HepG2 (cell line): Measurements from ENCODE around the gene NPHP3. TPM values are rescaled to one million over a fixed set of nuclear protein-coding genes. Genes with fewer than 3 reads are reported as not detected.

Experiments
- FLYWCH1 ChIP-seq: sonication (generic); formaldehyde crosslinking; IDR thresholded peaks from 2 replicates; pipeline ENCODE4 v1.8.1; 2023; ENCODE audit warnings: mild to moderate bottlenecking, missing genetic modification reagents
- HOMEZ ChIP-seq: IDR thresholded peaks from 2 replicates; pipeline ENCODE4 v1.6.1; 2016; ENCODE audit warnings: low read depth
- MTERF4 ChIP-seq: sonication (generic); formaldehyde crosslinking; IDR thresholded peaks from 2 replicates; pipeline ENCODE4 v1.8.0; 2023; ENCODE audit warnings: mild to moderate bottlenecking, missing genetic modification reagents
- MTF1 ChIP-seq: sonication (generic); formaldehyde crosslinking; IDR thresholded peaks from 2 replicates; pipeline ENCODE4 v1.5.0; 2020; ENCODE audit warnings: missing genetic modification reagents
- NR3C1 ChIP-seq: sonication (generic); formaldehyde crosslinking; IDR thresholded peaks from 2 replicates; pipeline ENCODE4 v1.4.0; 2020; ENCODE audit warnings: missing genetic modification reagents
- POLR2AphosphoS2 ChIP-seq: IDR thresholded peaks from 2 replicates; pipeline ENCODE4 v1.6.1; 2011; ENCODE audit warnings: low read depth, low read length, improper control_type of control experiment
- SP140L ChIP-seq: sonication (generic); formaldehyde crosslinking; IDR thresholded peaks from 2 replicates; pipeline ENCODE4 v1.4.0; 2020; ENCODE audit warnings: missing genetic modification reagents, borderline replicate concordance
- ZBTB4 ChIP-seq: sonication (generic); formaldehyde crosslinking; IDR thresholded peaks from 2 replicates; pipeline ENCODE4 v1.4.0; 2020; ENCODE audit warnings: missing genetic modification reagents, mild to moderate bottlenecking, borderline replicate concordance
- ZBTB7B ChIP-seq: sonication (generic); formaldehyde crosslinking; IDR thresholded peaks from 2 replicates; pipeline ENCODE4 v1.4.0; 2020; ENCODE audit warnings: missing genetic modification reagents
- ZNF326 ChIP-seq: sonication (generic); formaldehyde crosslinking; IDR thresholded peaks from 2 replicates; pipeline ENCODE4 v1.4.0; 2020; ENCODE audit warnings: missing genetic modification reagents, borderline replicate concordance
- ZNF513 ChIP-seq: sonication (generic); formaldehyde crosslinking; conservative IDR thresholded peaks from 2 replicates; pipeline ENCODE4 v1.5.0; 2020; ENCODE audit warnings: missing genetic modification reagents
- ZNF615 ChIP-seq: sonication (generic); formaldehyde crosslinking; IDR thresholded peaks from 2 replicates; pipeline ENCODE4 v1.5.0; 2020; ENCODE audit warnings: mild to moderate bottlenecking, missing genetic modification reagents, borderline replicate concordance
- polyA plus RNA-seq, 8 experiments: library from polyadenylated mRNA; depleted of rRNA in 3 of 8; stranded (reverse) in 7 of 8; unstranded in 1 of 8; fragments of >200 nt; fragmentation: Illumina TruSeq in 4 of 8; extraction: Trizol in 4 of 8; gene quantifications; 2 replicates each; pipeline versions ENCODE4 v1.2.1 to v1.2.3, GENCODE V29; 2011 to 2016; ENCODE audit warnings: low read depth in 4 of 8, missing spikeins in 1 of 8, mixed read lengths in 1 of 8; ENCODE audit not compliant: insufficient read depth in 1 of 8
- total RNA-seq, 5 experiments: library from RNA; depleted of rRNA; stranded (reverse); fragments of >200 nt; fragmentation: Illumina TruSeq; extraction: Trizol; gene quantifications; 2 replicates each; pipeline ENCODE4 v1.2.3, GENCODE V29; 2016; ENCODE audit warnings: low read depth in 1 of 5
- TF ChIP-seq, protein P1 (sequence below): sonication (generic); formaldehyde crosslinking; IDR thresholded peaks from 2 replicates; pipeline ENCODE4 v1.4.0; 2020; ENCODE audit warnings: mild to moderate bottlenecking, missing genetic modification reagents
- TF ChIP-seq, protein P2 (sequence below): IDR thresholded peaks from 2 replicates; pipeline ENCODE4 v1.6.1; 2016; ENCODE audit warnings: missing biosample characterization, missing genetic modification reagents, low read depth

Gene NPHP3
- total and polyA plus RNA-seq, 2 of the 13 experiments (the other 11 are each of a cell fraction or from before 2014, with no cell fraction given) = 11.0 to 20.2 TPM

DNA sequence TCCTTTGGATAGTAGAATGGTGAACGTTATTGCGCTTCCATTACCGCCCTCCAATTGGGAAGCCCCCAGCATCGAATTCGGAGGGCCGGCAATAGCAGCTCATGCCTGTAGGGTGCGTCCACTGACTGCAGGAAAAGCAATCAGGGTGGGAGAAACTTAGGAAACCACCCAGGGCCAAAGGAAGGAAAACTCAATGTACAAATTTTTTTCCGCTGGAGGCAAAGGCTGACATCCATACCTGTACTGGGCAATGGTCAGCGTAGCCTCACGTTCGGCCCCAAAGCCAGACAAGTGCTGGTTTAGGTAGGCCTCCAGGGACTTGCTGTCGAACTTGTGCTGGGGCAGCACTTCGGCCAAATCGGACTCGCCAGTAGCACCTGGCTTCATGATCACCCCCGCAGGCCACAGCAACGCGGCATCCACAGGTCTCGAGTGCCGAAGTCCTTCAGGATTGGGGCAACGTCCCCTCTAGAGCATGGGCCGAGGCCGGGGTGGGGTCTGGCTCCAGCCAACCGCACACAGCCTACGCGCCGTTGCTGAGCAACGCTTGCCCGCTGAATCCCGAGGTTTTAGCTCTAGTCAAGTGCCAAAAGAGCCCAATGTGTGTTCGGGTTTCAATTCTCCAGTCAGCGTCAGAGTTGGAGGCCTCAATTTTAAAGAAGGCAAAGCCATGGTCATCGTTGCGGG lies 62.7 kb downstream of the NPHP3 start, which contains the start of gene ACAD11 (continued):
- TF ChIP-seq, protein P1, sequence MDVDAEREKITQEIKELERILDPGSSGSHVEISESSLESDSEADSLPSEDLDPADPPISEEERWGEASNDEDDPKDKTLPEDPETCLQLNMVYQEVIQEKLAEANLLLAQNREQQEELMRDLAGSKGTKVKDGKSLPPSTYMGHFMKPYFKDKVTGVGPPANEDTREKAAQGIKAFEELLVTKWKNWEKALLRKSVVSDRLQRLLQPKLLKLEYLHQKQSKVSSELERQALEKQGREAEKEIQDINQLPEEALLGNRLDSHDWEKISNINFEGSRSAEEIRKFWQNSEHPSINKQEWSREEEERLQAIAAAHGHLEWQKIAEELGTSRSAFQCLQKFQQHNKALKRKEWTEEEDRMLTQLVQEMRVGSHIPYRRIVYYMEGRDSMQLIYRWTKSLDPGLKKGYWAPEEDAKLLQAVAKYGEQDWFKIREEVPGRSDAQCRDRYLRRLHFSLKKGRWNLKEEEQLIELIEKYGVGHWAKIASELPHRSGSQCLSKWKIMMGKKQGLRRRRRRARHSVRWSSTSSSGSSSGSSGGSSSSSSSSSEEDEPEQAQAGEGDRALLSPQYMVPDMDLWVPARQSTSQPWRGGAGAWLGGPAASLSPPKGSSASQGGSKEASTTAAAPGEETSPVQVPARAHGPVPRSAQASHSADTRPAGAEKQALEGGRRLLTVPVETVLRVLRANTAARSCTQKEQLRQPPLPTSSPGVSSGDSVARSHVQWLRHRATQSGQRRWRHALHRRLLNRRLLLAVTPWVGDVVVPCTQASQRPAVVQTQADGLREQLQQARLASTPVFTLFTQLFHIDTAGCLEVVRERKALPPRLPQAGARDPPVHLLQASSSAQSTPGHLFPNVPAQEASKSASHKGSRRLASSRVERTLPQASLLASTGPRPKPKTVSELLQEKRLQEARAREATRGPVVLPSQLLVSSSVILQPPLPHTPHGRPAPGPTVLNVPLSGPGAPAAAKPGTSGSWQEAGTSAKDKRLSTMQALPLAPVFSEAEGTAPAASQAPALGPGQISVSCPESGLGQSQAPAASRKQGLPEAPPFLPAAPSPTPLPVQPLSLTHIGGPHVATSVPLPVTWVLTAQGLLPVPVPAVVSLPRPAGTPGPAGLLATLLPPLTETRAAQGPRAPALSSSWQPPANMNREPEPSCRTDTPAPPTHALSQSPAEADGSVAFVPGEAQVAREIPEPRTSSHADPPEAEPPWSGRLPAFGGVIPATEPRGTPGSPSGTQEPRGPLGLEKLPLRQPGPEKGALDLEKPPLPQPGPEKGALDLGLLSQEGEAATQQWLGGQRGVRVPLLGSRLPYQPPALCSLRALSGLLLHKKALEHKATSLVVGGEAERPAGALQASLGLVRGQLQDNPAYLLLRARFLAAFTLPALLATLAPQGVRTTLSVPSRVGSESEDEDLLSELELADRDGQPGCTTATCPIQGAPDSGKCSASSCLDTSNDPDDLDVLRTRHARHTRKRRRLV (CRISPR knock-in tag) = no peak
- TF ChIP-seq ZBTB4 (no peak), ZNF513 (CRISPR knock-in tag) (no peak), ZNF326 (CRISPR knock-in tag) (no peak), SP140L (no peak), POLR2AphosphoS2 (no peak), FLYWCH1 (CRISPR knock-in tag) (no peak), HOMEZ (no peak; the same call in 1 of the 2 replicates), MTERF4 (CRISPR knock-in tag) (0 out of 2 replicates have a peak, but pooled peaks have one; percentile 32), ZNF615 (CRISPR knock-in tag) (no peak), ZBTB7B (peak; percentile 76; the same call in 1 of the 2 replicates), NR3C1 (CRISPR knock-in tag) (no peak), MTF1 (CRISPR knock-in tag) (no peak)
- TF ChIP-seq, protein P2, sequence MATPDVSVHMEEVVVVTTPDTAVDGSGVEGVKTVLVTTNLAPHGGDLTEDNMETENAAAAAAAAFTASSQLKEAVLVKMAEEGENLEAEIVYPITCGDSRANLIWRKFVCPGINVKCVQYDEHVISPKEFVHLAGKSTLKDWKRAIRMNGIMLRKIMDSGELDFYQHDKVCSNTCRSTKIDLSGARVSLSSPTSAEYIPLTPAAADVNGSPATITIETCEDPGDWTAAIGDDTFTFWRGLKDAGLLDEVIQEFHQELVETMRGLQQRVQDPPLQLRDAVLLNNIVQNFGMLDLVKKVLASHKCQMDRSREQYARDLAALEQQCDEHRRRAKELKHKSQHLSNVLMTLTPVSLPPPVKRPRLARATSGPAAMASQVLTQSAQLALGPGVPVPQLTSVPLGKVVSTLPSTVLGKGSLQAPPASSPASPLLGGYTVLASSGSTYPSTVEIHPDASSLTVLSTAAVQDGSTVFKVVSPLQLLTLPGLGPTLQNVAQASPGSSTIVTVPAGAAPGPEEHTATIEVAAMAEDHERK (CRISPR knock-in tag) = no peak
